ENCODE measurements around the gene FBXW8. TPM values are rescaled to one million over a fixed set of nuclear protein-coding genes. Genes with fewer than 3 reads are reported as not detected.

The FBXW8 gene
- polyA plus RNA-seq, 1 donor: 13.1 TPM

GRCh38 chr12:117022465-117022864 lies 111.7 kb downstream of the FBXW8 start:
- H3K4me1 ChIP-seq (ENCODE audit: control insufficient read depth, insufficient read depth, low read length): no peaks in the 10 kb centered on the region
- DNase-seq: no peak
- no peaks in the 10 kb centered on the region for H3K27me3 ChIP-seq (ENCODE audit: control insufficient read depth, insufficient read depth, low read length)
- H3K4me3 ChIP-seq (ENCODE audit: low read length): no peak overlapping the region
- no peak overlapping the region for H3K27ac ChIP-seq (ENCODE audit: low read length)
- no peaks in the 10 kb centered on the region for H3K9me3 ChIP-seq (ENCODE audit: control insufficient read depth, low read depth, low read length)
- H3K36me3 ChIP-seq (ENCODE audit: control insufficient read depth, insufficient read depth, low read length): peaks cover 54% of the 10 kb centered on the region
- 92% methylated on average over 2 of the region's 6 CpGs for WGBS (ENCODE audit: insufficient coverage, low lambda C conversion rate)

DNA sequence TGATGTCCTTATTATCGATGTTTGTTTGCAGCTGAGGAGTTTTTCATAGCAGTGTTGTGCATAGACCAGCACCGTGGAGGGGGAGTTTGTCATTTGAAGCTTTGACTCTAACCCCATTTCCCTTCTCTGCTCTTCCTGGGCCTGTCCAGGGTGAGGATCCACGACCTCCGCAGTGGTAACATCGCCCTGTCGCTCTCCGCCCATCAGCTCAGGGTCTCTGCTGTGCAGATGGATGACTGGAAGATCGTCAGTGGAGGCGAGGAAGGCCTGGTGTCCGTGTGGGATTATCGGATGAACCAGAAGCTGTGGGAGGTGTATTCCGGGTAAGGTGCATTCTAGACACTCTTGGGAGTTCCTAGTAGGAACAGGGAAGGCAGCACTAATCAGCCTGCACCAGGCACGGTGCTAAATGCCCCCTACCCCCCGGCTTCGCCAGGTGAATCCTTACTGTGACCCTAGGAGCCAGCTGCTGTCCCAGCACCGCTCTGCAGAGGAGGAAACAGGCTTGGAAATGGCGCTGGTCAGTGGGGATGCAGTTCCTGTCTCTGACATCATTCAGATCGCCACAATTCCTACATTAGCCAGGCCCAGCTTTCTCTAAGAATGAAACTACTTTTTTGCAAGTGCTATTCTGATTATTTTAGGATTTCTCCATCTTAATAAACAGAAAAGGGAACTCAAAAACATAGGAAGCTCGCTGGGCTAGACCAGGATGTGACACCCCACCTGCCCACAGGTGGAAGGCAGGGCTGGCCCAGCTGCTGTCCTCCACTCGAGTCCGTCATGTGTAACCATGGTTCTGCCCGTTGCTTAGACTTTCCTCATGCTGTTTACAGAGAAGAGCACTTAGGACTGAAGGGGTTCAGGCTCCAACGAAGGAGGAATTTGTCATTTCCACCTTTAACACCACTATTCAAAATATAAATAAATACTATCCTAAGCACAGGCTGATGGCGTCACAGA lies 113.5 kb downstream of the FBXW8 start:
- Histone ChIP-seq H3K27ac (ENCODE audit: low read length) (no peak overlapping the region), H3K9me3 (ENCODE audit: control insufficient read depth, low read depth, low read length) (no peaks in the 10 kb centered on the region), H3K4me3 (ENCODE audit: low read length) (no peak overlapping the region), H3K36me3 (ENCODE audit: control insufficient read depth, insufficient read depth, low read length) (peaks cover 65% of the 10 kb centered on the region), H3K27me3 (ENCODE audit: control insufficient read depth, insufficient read depth, low read length) (no peaks in the 10 kb centered on the region), H3K4me1 (ENCODE audit: control insufficient read depth, insufficient read depth, low read length) (no peaks in the 10 kb centered on the region)
- DNase-seq: no peak
- 100% methylated on average over 2 of the region's 24 CpGs for WGBS (ENCODE audit: insufficient coverage, low lambda C conversion rate)

DNA sequence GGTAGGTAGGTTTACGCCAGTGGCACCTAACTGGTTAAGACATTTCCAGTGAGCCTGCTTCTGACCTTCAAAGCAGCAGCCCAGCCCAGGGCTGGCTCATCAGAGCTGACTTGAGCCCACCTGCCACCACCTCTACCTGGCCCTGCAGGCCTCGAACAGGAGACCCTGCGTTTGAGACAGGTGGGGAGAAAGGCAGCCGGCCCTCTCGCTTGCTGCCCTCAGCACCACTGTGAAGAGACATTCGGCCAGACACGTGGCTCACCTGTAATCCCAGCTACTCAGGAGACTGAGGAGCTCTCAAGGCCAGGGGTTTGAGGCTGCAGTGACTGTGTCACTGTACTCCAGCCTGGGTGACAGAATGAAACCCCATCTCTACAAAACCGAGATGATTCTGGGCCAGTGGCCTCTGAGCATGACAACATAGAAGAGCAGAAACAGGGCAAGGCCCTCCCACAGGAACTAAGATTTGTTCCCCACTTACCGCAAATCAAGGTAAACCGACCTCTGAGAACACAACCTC lies 114.3 kb downstream of the FBXW8 start:
- 100% methylated on average over 2 of the region's 10 CpGs for WGBS (ENCODE audit: insufficient coverage, low lambda C conversion rate)
- Histone ChIP-seq H3K36me3 (ENCODE audit: control insufficient read depth, insufficient read depth, low read length) (peaks cover 63% of the 10 kb centered on the region), H3K4me3 (ENCODE audit: low read length) (no peak overlapping the region), H3K27ac (ENCODE audit: low read length) (no peak overlapping the region), H3K27me3 (ENCODE audit: control insufficient read depth, insufficient read depth, low read length) (no peaks in the 10 kb centered on the region), H3K9me3 (ENCODE audit: control insufficient read depth, low read depth, low read length) (no peaks in the 10 kb centered on the region), H3K4me1 (ENCODE audit: control insufficient read depth, insufficient read depth, low read length) (no peaks in the 10 kb centered on the region)
- DNase-seq: no peak

- H3K36me3 ChIP-seq (ENCODE audit: control insufficient read depth, insufficient read depth, low read length): peaks cover 65% of the 10 kb centered on the region
- WGBS (ENCODE audit: insufficient coverage, low lambda C conversion rate): no CpG with 5 or more reads among the region's 14 CpGs
Observed at GRCh38 chr12:117025481-117026151, 114.9 kb downstream of the FBXW8 start.

DNA sequence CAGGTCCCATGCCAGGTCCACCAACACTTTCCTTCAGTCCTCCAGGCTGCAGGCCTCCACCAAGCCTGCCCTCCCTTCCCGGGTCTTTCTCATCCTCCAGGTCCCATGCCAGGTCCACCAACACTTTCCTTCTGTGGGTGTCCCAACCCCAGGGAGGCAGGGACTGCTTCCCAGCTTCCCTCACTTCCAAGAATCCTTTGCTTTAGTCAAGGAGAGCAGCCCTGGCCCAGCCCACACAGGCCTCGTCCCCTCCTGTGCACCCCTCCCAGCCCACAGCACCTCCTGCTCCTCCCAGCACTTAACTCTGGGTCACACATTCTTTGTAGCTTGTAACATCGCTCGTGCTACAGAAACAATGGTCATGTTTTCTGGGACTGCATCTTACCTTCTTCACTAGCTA lies 115.6 kb downstream of the FBXW8 start:
- no CpG with 5 or more reads among the region's 4 CpGs for WGBS (ENCODE audit: insufficient coverage, low lambda C conversion rate)
- Histone ChIP-seq H3K9me3 (ENCODE audit: control insufficient read depth, low read depth, low read length) (no peaks in the 10 kb centered on the region), H3K27ac (ENCODE audit: low read length) (no peak overlapping the region), H3K4me3 (ENCODE audit: low read length) (no peak overlapping the region), H3K4me1 (ENCODE audit: control insufficient read depth, insufficient read depth, low read length) (no peaks in the 10 kb centered on the region), H3K36me3 (ENCODE audit: control insufficient read depth, insufficient read depth, low read length) (peaks cover 61% of the 10 kb centered on the region), H3K27me3 (ENCODE audit: control insufficient read depth, insufficient read depth, low read length) (no peaks in the 10 kb centered on the region)
- no peak for DNase-seq

More at GRCh38 chr12:117025481-117026151, 114.9 kb downstream of the FBXW8 start:
- Histone ChIP-seq H3K9me3 (ENCODE audit: control insufficient read depth, low read depth, low read length) (no peaks in the 10 kb centered on the region), H3K27ac (ENCODE audit: low read length) (no peak overlapping the region), H3K4me3 (ENCODE audit: low read length) (no peak overlapping the region), H3K27me3 (ENCODE audit: control insufficient read depth, insufficient read depth, low read length) (no peaks in the 10 kb centered on the region), H3K4me1 (ENCODE audit: control insufficient read depth, insufficient read depth, low read length) (no peaks in the 10 kb centered on the region)
- DNase-seq: peak; percentile 58 to 61

DNA sequence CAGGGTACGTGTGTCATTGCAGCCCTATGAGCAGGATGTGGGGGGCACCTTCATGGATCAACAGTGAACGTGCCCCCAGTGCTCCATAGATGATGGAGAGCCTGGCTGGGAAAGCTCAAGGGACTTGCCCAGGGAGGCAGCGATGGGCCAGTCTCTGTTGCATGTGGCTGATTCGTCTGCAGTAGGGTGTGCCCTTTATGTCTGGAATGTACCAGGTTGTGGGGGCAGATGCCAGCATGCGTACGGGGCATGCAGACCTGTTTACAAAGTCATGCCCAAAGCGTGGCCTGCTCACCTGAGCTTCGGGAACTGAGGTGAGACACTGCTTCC lies 116.1 kb downstream of the FBXW8 start:
- no CpG with 5 or more reads among the region's 8 CpGs for WGBS (ENCODE audit: insufficient coverage, low lambda C conversion rate)
- Histone ChIP-seq H3K27me3 (ENCODE audit: control insufficient read depth, insufficient read depth, low read length) (no peaks in the 10 kb centered on the region), H3K4me3 (ENCODE audit: low read length) (no peak overlapping the region), H3K27ac (ENCODE audit: low read length) (no peak overlapping the region), H3K4me1 (ENCODE audit: control insufficient read depth, insufficient read depth, low read length) (no peaks in the 10 kb centered on the region), H3K9me3 (ENCODE audit: control insufficient read depth, low read depth, low read length) (no peaks in the 10 kb centered on the region), H3K36me3 (ENCODE audit: control insufficient read depth, insufficient read depth, low read length) (peaks cover 60% of the 10 kb centered on the region)
- no peak for DNase-seq

GRCh38 chr12:117027251-117028086 lies 116.7 kb downstream of the FBXW8 start:
- no peak for DNase-seq
- H3K9me3 ChIP-seq (ENCODE audit: control insufficient read depth, low read depth, low read length): no peaks in the 10 kb centered on the region
- H3K27ac ChIP-seq (ENCODE audit: low read length): no peak overlapping the region
- peaks cover 3% of the 10 kb centered on the region for H3K27me3 ChIP-seq (ENCODE audit: control insufficient read depth, insufficient read depth, low read length)
- no peak overlapping the region for H3K4me3 ChIP-seq (ENCODE audit: low read length)
- peaks cover 58% of the 10 kb centered on the region for H3K36me3 ChIP-seq (ENCODE audit: control insufficient read depth, insufficient read depth, low read length)
- no CpG with 5 or more reads among the region's 38 CpGs for WGBS (ENCODE audit: insufficient coverage, low lambda C conversion rate)
- H3K4me1 ChIP-seq (ENCODE audit: control insufficient read depth, insufficient read depth, low read length): no peaks in the 10 kb centered on the region

DNA sequence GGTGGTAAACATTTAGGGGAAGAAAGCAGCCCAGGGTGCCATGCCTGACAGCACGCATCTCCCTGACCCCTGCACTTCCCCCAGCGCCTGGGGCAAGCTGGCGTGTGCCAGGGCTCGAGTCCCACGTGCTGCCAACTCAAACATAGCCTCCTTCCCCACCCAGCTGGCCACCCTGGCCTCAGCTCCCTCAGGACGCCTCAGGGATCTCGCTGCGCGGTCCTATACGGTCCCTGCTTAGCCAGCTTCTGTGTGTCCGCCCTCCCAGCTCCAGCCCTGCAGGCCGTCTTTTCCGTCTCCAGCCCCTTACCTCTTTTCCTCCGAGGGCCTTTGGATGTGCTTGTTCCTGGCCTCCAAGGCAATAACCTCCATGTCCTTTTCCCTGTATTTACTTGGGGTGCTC lies 117.5 kb downstream of the FBXW8 start:
- Histone ChIP-seq H3K4me3 (ENCODE audit: low read length) (no peak overlapping the region), H3K9me3 (ENCODE audit: control insufficient read depth, low read depth, low read length) (no peaks in the 10 kb centered on the region), H3K4me1 (ENCODE audit: control insufficient read depth, insufficient read depth, low read length) (no peaks in the 10 kb centered on the region), H3K27me3 (ENCODE audit: control insufficient read depth, insufficient read depth, low read length) (peaks cover 11% of the 10 kb centered on the region), H3K27ac (ENCODE audit: low read length) (no peak overlapping the region), H3K36me3 (ENCODE audit: control insufficient read depth, insufficient read depth, low read length) (peaks cover 56% of the 10 kb centered on the region)
- no peak for DNase-seq
- WGBS (ENCODE audit: insufficient coverage, low lambda C conversion rate): no CpG with 5 or more reads among the region's 14 CpGs

DNA sequence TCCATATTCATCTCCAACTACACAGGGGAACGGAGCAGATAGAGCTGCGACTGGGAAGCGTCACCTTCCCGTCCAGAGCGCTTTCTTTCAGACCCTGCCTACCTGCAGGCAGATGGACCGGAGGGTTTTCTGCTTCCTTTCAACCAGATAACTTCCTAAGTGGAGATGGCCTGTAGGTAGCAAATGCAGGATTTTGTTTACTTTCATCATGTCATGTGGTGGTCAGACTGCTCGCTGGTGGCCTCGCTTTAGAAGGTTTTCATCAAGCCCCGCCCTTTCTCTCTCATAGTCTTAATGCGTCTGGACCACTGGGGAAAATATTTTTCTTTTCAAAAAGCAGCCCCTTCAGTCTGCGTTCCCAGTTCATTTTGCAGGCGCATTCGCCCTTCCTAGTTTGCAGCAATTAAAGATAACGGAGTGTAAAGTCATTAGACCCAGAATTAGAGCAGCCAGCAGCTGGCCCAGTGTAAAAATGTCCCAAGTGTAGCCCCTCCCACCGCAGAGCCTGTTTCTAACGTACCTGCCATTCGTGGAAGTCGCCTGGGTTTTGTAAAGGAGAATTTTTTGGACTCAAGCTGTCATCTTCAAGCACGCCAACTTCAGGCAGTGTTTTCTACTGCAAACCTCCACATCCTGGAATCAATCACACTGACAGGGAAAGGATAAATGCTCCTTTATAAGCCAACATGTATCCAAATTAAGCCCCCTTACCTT lies 119.6 kb downstream of the FBXW8 start:
- WGBS (ENCODE audit: insufficient coverage, low lambda C conversion rate): no CpG with 5 or more reads among the region's 19 CpGs
- peaks cover 31% of the 10 kb centered on the region for H3K27me3 ChIP-seq (ENCODE audit: control insufficient read depth, insufficient read depth, low read length)
- no peaks in the 10 kb centered on the region for H3K9me3 ChIP-seq (ENCODE audit: control insufficient read depth, low read depth, low read length)
- H3K36me3 ChIP-seq (ENCODE audit: control insufficient read depth, insufficient read depth, low read length): peaks cover 37% of the 10 kb centered on the region
- H3K4me3 ChIP-seq (ENCODE audit: low read length): no peak overlapping the region
- no peak for DNase-seq
- H3K4me1 ChIP-seq (ENCODE audit: control insufficient read depth, insufficient read depth, low read length): no peaks in the 10 kb centered on the region
- H3K27ac ChIP-seq (ENCODE audit: low read length): no peak overlapping the region

Data from large intestine (tissue), 3 donors.